PC-3 (cell line): ENCODE measurements around the gene TMEM207.

Source experiments
- CTCF ChIP-seq: fragments of 300-600 bp; sonication (generic); conservative IDR thresholded peaks from 2 replicates; pipeline ENCODE4 v1.5.1; 2017; ENCODE audit warnings: antibody characterized with exemption, low read depth, mild to moderate bottlenecking, low read length
- EZH2 ChIP-seq: fragments of 300-600 bp; sonication (generic); IDR thresholded peaks from one replicate; pipeline ENCODE4 v1.6.1; 2017; ENCODE audit warnings: antibody characterized with exemption, mild to moderate bottlenecking, low read length; ENCODE audit not compliant: unreplicated experiment
- EZH2phosphoT487 ChIP-seq: fragments of 300-600 bp; sonication (generic); IDR thresholded peaks from 2 replicates; pipeline ENCODE4 v1.6.1; 2018; ENCODE audit warnings: mild to moderate bottlenecking, antibody characterized with exemption, low read length, borderline replicate concordance

GRCh38 chr3:190396001-190396400, 53.7 kb downstream of the TMEM207 start:
- no peak for TF ChIP-seq CTCF
- TF ChIP-seq EZH2 = no peak
- TF ChIP-seq EZH2phosphoT487 = no peak
